ENCODE measurements around the gene RASGRP4.

DNA sequence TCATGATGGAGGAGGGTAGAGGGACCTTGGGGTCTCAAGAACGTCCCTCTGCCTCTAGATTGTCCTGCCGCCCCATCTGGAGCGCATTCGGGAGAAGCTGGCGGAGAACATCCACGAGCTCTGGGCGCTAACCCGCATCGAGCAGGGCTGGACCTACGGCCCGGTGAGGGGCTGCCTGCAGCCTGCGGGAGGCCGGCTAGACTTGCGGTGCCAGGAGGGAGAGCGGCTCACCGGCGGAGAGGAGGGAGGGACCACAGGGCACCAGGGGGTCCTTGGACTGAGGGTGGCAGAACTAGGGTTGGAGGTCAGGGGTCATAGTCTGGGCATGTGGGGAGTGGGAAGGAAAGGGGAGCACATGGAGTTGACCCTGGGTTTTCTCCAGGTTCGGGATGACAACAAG lies 37.3 kb upstream of the RASGRP4 start:
- TF ChIP-seq TCF12 (IDR thresholded peaks at IDR 0.05; ENCODE audit: low read depth, low read length) = no peak
- no peak for TF ChIP-seq PAX5 (IDR thresholded peaks at IDR 0.05; ENCODE audit: borderline replicate concordance, low read depth, low read length)
- TF ChIP-seq, protein P1, sequence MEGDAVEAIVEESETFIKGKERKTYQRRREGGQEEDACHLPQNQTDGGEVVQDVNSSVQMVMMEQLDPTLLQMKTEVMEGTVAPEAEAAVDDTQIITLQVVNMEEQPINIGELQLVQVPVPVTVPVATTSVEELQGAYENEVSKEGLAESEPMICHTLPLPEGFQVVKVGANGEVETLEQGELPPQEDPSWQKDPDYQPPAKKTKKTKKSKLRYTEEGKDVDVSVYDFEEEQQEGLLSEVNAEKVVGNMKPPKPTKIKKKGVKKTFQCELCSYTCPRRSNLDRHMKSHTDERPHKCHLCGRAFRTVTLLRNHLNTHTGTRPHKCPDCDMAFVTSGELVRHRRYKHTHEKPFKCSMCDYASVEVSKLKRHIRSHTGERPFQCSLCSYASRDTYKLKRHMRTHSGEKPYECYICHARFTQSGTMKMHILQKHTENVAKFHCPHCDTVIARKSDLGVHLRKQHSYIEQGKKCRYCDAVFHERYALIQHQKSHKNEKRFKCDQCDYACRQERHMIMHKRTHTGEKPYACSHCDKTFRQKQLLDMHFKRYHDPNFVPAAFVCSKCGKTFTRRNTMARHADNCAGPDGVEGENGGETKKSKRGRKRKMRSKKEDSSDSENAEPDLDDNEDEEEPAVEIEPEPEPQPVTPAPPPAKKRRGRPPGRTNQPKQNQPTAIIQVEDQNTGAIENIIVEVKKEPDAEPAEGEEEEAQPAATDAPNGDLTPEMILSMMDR (IDR thresholded peaks at IDR 0.05 in 2 of 3, conservative IDR thresholded peaks at IDR 0.05 in 1 of 3; ENCODE audit: control insufficient read depth in 2 of 3, extremely low read depth in 1 of 3, insufficient read depth in 1 of 3, low read depth in 3 of 3, low read length in 3 of 3) = no peak
- no peak for TF ChIP-seq ZZZ3 (IDR thresholded peaks at IDR 0.05; ENCODE audit: control insufficient read depth, insufficient read length, low read depth)
- TF ChIP-seq MYC (IDR thresholded peaks at IDR 0.05; ENCODE audit: insufficient read depth, insufficient read length, insufficient replicate concordance, low read length, severe bottlenecking) = no peak
- TF ChIP-seq POLR2A (IDR thresholded peaks at IDR 0.05; ENCODE audit: low read depth, low read length) = no peak
- no peak for TF ChIP-seq ESRRA (IDR thresholded peaks at IDR 0.05; ENCODE audit: low read length)
- no peak for TF ChIP-seq ATF7 (IDR thresholded peaks at IDR 0.05; ENCODE audit: low read depth)
- no peak for TF ChIP-seq CBX3 (IDR thresholded peaks at IDR 0.05; ENCODE audit: borderline replicate concordance, low read depth)

Data from GM12878 (cell line).